T-helper 17 cell (primary cell): ENCODE data around the gene DCTN5. TPM values are rescaled to one million over a fixed set of nuclear protein-coding genes. Genes with fewer than 3 reads are reported as not detected.
"Not testable (repeated sequence)": the region's sequence is repeated elsewhere in the genome, so short reads cannot be mapped to it uniquely, and the experiment has no call there.

Experiments
- ATAC-seq: fragments of 150-1000 bp; cut with Tn5 transposase; 2 replicates; pipeline ENCODE4 v1.10.0; 2021; ENCODE audit warnings: mild to moderate bottlenecking, moderate library complexity
- DNase-seq, 3 donors: peaks; one replicate each; pipeline versions ENCODE4 v3.0.0 to v3.0.0-alpha.2; 2020 to 2021
- H3K9me3 ChIP-seq: one replicate; pipeline ENCODE4 v1.7.0; 2013; ENCODE audit warnings: low read length, mild to moderate bottlenecking; ENCODE audit not compliant: control insufficient read depth, poor library complexity, severe bottlenecking
- H3K27ac Mint-ChIP-seq: one replicate; pipeline ENCODE4 v1.8.0; 2022; ENCODE audit warnings: mild to moderate bottlenecking, moderate library complexity, mixed read lengths
- H3K27me3 Mint-ChIP-seq: one replicate; pipeline ENCODE4 v1.8.0; 2022; ENCODE audit warnings: mixed read lengths
- H3K36me3 Mint-ChIP-seq: one replicate; pipeline ENCODE4 v1.8.0; 2022; ENCODE audit warnings: low read depth, mixed read lengths
- H3K4me1 Mint-ChIP-seq: one replicate; pipeline ENCODE4 v1.8.0; 2022; ENCODE audit warnings: mild to moderate bottlenecking, mixed read lengths
- H3K4me3 Mint-ChIP-seq: one replicate; pipeline ENCODE4 v1.8.0; 2022; ENCODE audit warnings: mild to moderate bottlenecking, moderate library complexity, mixed read lengths
- total RNA-seq, 4 donors: library from RNA in 2 of 4; stranded (reverse) in 2 of 4; gene quantifications; one replicate each; pipeline ENCODE4 v1.2.3 and lab custom pipeline; 2022 to 2026

Gene DCTN5
- total RNA-seq (10 to 100 TPM; 44.5 to 65.0 TPM), total RNA-seq (lab: John Stamatoyannopoulos, UW) (77.0 to 109 reads per million in 2 donors)

- H3K4me1 Mint-ChIP-seq, result peaks cover 35% of the 10 kb centered on the region
Observed at GRCh38 chr16:23640931-23641765, at the start of gene DCTN5, which contains the start of gene PALB2. TSS of gene DCTN5 (plus strand) at chr16:23641466. CDS start at chr16:23641543, 77 bp downstream. TSS of gene PALB2 (minus strand) at chr16:23641310. CDS start at chr16:23641157, 153 bp downstream.

GRCh38 chr16:23594186-23594585, 47.1 kb upstream of the DCTN5 start:
- DNase-seq (no peak), ATAC-seq (no peak)
- Mint-ChIP-seq H3K27me3 (no peaks in the 10 kb centered on the region), H3K27ac (peak overlapping the region; percentile 63), H3K36me3 (peaks cover 10% of the 10 kb centered on the region), H3K4me3 (no peak overlapping the region), H3K4me1 (peaks cover 20% of the 10 kb centered on the region)
- no peaks in the 10 kb centered on the region for H3K9me3 ChIP-seq

More at GRCh38 chr16:23640931-23641765, at the start of gene DCTN5, which contains the start of gene PALB2:
- peak; percentile 98 for ATAC-seq
- H3K27me3 Mint-ChIP-seq, result no peaks in the 10 kb centered on the region
- no peaks in the 10 kb centered on the region for H3K9me3 ChIP-seq
- DNase-seq, result peak; percentile 61 to 76 (median 73)
- peaks cover 8% of the 10 kb centered on the region for H3K36me3 Mint-ChIP-seq
- H3K27ac Mint-ChIP-seq, result peak within 1 kb of the TSS; percentile 96
- H3K4me3 Mint-ChIP-seq, result peak within 1 kb of the TSS; percentile 96

DNA sequence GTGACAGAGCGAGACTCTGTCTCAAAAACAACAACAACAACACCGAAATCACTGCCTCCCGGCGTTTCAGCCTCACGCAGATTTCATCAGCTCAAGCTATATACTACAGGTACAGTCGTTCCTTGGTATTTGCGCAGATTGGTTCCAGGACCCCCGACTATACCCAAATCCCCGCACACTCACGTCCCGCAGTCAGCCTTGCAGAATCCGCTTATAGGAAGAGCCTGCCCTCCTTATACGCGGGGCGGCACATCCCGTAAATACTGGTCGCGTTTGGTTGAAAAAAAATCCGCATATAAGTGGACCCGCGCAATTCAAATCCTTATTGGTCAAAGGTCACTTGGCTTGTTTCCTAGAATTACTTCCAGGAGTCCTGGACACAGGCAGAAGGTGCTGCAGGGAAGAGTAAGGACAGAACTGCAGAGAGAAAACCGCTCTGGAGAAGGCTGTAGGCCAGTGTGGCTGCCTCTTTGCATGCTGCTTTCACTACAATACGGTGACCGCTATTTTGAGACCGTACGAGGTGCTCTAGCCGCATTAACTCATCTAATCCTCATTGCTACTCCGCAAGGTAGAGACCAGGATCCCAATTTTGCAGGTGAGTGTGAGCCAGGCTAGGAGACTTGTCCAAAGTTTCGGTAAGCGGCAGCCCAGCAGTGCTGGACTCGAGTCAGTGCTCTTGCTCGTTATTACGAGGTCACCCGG, 45.9 kb upstream of the DCTN5 start:
- peaks cover 20% of the 10 kb centered on the region for H3K4me1 Mint-ChIP-seq
- peak overlapping the region; percentile 63 for H3K27ac Mint-ChIP-seq
- ATAC-seq, result no peak
- no peaks in the 10 kb centered on the region for H3K9me3 ChIP-seq
- peaks cover 7% of the 10 kb centered on the region for H3K36me3 Mint-ChIP-seq
- no peak for DNase-seq
- peak overlapping the region; percentile 84 for H3K4me3 Mint-ChIP-seq
- H3K27me3 Mint-ChIP-seq, result no peaks in the 10 kb centered on the region

DNA sequence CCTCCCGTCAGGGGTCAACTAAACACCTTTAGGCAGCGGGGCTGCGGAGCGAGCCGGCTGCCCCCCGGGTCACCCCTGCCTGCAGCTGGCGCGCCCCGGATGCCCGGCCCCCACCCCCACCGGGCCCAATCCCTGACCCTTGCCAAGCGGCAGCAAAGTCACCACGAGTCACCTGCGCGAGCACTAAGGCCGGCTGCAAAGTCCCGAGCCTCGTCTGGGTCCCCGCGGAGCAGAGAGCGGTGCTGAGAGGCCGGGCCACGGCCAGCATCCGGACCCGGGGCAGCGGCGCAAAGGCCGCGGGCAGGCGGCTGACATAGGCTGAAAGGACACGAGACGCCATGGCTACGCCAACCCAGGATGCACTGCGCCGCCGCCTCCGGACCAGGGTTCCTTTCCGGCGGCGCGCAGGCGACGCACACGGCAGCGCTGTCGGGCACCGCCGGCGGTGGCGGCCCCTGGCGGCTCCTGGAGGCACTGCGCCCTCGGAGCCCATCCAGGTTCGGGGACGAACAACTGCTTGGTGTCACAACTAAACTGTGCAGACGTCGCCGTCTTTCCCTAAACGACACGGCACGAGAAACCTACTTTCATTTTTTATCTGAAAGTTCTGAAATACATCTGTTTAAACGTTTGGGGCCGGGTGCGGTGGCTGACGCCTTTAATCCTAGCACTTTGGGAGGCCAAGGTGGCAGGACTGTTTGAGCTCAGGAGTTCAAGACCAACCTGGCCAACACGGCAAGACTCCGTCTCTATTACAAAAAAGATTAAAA, 45.1 kb upstream of the DCTN5 start, which contains the start of gene NDUFAB1:
NDUFAB1 (minus strand) TSS at position 366 of the 770 bp plus-strand sequence; CDS start at position 340, 26 bp downstream.
- Mint-ChIP-seq H3K27me3 (no peaks in the 10 kb centered on the region), H3K4me1 (peaks cover 20% of the 10 kb centered on the region), H3K36me3 (peaks cover 7% of the 10 kb centered on the region), H3K27ac (peak within 1 kb of the TSS; percentile 63), H3K4me3 (peak within 1 kb of the TSS; percentile 84)
- DNase-seq (peak; percentile 84 to 95 (median 89)), ATAC-seq (peak; percentile 99)
- no peaks in the 10 kb centered on the region for H3K9me3 ChIP-seq

DNA sequence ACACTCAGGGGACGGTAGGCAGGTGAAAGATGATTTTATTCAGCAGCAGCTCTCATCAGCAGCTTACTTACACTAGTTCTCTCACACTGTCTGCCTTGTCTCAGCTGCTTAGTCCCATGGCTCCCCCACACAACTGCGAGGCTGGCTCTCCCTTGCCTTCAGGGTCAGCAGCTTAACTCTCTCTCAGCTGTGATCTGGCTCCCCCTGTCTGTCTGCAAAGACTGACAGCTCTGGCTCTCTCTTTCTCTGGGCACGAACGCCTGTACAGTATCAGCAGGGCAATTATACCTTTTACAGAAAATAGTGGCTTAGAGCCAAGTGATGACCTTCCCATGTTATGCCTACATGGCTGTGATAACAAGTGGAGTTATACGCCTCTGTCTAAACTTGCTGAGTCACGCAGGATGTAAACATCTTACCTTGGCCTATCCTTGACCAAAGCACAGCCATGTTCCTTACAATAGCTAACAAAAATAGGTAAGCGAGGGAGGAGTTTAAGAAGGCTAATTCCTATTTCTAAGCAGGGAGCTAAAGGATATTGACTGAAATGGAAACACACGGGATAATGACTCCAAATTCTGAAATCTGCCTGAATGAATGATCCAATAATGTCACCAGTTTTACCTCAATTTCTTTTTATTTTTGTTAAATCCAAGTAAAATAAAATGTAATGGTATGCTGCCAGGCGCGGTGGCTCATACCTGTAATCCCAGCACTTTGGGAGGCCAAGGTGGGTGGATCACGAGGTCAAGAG, 44.1 kb upstream of the DCTN5 start:
- Mint-ChIP-seq H3K36me3 (no peaks in the 10 kb centered on the region), H3K4me3 (peak overlapping the region; percentile 39), H3K27me3 (no peaks in the 10 kb centered on the region), H3K27ac (no peak overlapping the region), H3K4me1 (peaks cover 13% of the 10 kb centered on the region)
- H3K9me3 ChIP-seq, result no peaks in the 10 kb centered on the region
- no peak for DNase-seq
- no peak for ATAC-seq

DNA sequence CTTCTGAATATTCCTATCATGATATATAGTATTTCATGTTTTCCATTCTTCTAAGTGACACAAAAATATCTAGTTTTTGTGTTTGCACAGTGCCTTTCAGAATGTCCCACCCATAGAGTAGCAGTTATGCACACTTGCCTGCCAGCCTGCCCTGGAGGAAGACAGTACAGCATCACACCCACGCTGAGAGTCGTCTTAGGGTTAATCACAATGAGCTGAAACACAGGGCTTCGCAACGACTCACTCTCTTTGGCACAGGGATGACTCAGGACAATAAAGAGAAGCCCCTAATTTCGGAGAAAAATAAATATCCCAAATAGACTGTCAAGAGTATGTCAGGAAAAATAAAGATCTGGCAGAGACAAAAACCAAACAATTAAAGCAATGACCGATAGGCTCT, 33.5 kb upstream of the DCTN5 start:
- no peaks in the 10 kb centered on the region for H3K9me3 ChIP-seq
- DNase-seq (no peak), ATAC-seq (no peak)
- no peak overlapping the region for H3K4me3 Mint-ChIP-seq
- peaks cover 3% of the 10 kb centered on the region for H3K4me1 Mint-ChIP-seq
- H3K36me3 Mint-ChIP-seq, result no peaks in the 10 kb centered on the region
- H3K27ac Mint-ChIP-seq, result no peak overlapping the region
- no peaks in the 10 kb centered on the region for H3K27me3 Mint-ChIP-seq

DNA sequence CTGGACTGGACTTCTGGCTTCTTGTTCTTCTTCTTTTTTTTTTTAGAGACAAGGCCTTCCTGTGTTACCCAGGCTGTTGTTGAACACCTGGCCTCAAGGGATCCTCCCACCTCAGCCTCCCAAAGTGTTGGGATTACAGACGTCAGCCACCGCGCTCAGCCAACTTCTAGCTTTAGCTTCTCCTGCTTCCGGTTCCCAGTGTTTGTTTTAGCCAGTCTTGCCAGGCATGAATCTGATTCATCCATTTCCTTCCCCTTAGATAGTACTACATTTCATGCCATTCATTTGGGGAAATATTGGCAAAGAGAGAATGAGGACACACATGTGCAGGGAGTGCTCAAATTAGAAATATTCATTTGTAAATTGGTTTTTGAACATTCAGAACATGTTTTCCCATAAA, 33.1 kb upstream of the DCTN5 start:
- H3K27ac Mint-ChIP-seq, result no peak overlapping the region
- no peaks in the 10 kb centered on the region for H3K9me3 ChIP-seq
- DNase-seq (no peak), ATAC-seq (no peak)
- H3K27me3 Mint-ChIP-seq, result no peaks in the 10 kb centered on the region
- H3K4me1 Mint-ChIP-seq, result peaks cover 3% of the 10 kb centered on the region
- H3K36me3 Mint-ChIP-seq, result no peaks in the 10 kb centered on the region
- H3K4me3 Mint-ChIP-seq, result no peak overlapping the region

DNA sequence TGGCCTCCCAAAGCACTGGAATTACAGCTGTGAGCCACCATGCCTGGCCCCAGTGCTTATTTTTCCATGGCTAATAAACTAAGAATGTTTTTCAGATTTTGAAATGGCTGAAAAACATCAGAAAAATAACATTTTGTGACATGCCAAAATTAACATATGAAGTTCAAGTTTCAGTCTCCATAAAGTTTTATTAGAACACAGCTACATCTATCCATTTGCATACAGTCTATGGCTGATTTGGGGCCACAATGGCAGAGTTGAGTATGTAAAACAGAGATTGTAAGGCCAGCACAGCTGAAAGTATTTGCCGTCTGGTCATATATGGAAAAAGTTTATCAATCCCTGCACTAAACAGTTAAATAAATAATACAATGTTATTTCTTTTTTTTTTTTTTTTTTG, 31.3 kb upstream of the DCTN5 start:
- Mint-ChIP-seq H3K4me3 (no peak overlapping the region), H3K4me1 (no peaks in the 10 kb centered on the region), H3K27me3 (no peaks in the 10 kb centered on the region), H3K27ac (no peak overlapping the region), H3K36me3 (no peaks in the 10 kb centered on the region)
- ATAC-seq, result no peak
- H3K9me3 ChIP-seq, result no peaks in the 10 kb centered on the region
- no peak for DNase-seq

DNA sequence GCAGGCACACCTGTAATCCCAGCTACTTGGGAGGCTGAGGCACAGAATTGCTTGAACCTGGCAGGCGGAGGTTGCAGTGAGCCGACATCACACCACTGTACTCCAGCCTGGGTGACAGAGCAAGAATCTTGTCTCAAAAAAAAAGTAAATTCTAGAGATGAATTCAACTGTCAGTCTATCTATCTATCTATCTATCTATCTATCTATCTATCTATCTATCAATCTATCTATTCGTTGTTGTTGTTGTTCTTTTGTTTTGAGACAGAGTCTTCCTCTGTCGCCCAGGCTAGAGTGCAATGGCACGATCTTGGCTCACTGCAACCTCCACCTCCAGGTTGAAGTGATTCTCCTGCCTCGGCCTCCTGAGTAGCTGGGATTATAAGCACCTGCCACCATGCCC, 30.4 kb upstream of the DCTN5 start:
- H3K36me3 Mint-ChIP-seq, result not testable (repeated sequence)

DNA sequence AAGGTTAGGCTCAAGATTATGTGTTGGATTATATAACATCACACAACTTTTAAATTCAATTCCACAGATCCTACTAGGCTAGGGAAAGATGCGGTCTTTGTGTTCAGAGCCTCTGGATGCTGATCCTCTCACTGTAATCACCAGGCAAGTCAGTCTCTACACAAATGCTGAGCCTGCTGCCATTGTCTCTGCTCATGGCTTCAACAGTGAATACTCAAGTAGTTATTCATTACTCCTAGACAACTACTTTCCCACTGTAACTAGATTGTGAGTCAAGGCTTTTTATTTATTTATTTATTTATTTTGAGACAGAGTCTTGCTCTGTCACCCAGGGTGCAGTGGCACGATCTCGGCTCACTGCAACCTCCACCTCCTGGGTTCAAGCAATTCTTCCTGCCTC, 29.3 kb upstream of the DCTN5 start:
- H3K4me1 Mint-ChIP-seq, result no peaks in the 10 kb centered on the region
- H3K27ac Mint-ChIP-seq, result no peak overlapping the region
- H3K9me3 ChIP-seq, result no peaks in the 10 kb centered on the region
- ATAC-seq, result no peak
- H3K27me3 Mint-ChIP-seq, result no peaks in the 10 kb centered on the region
- no peak overlapping the region for H3K4me3 Mint-ChIP-seq
- no peaks in the 10 kb centered on the region for H3K36me3 Mint-ChIP-seq
- DNase-seq, result no peak

More for the DNA sequence above, 30.4 kb upstream of the DCTN5 start:
- ATAC-seq, H3K4me3 Mint-ChIP-seq, H3K27ac Mint-ChIP-seq, H3K4me1 Mint-ChIP-seq, H3K9me3 ChIP-seq, DNase-seq, H3K27me3 Mint-ChIP-seq: not testable (repeated sequence)

GRCh38 chr16:23615805-23616204, 25.5 kb upstream of the DCTN5 start:
- Mint-ChIP-seq H3K4me1 (no peaks in the 10 kb centered on the region), H3K36me3 (no peaks in the 10 kb centered on the region), H3K27me3 (no peaks in the 10 kb centered on the region), H3K27ac (peak overlapping the region; percentile 24), H3K4me3 (no peak overlapping the region)
- no peak for ATAC-seq
- H3K9me3 ChIP-seq, result no peaks in the 10 kb centered on the region
- DNase-seq, result no peak

DNA sequence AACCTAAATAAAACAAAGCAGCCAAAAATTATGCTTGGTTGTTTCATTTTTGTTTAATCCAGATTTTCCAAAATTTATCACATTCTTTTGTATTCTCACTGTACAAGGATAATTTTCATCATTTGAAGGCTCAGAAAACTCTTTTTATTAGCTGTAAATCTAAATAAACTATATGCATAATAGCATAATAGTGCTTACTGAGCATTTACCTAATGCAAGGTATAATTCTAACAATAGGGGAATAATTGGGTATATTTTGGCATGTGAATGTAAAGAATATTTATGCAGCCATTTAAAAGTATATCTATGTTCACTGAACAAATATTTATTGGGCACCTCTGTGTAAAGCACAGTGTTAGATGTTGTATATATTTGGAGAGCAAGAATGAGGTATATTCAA, 17.2 kb upstream of the DCTN5 start:
- Mint-ChIP-seq H3K27me3 (no peaks in the 10 kb centered on the region), H3K4me3 (no peak overlapping the region), H3K36me3 (peaks cover 16% of the 10 kb centered on the region), H3K27ac (no peak overlapping the region), H3K4me1 (peaks cover 4% of the 10 kb centered on the region)
- no peak for ATAC-seq
- no peak for DNase-seq
- no peaks in the 10 kb centered on the region for H3K9me3 ChIP-seq
